ENCODE measurements around the gene ATL3. TPM values are rescaled to one million over a fixed set of nuclear protein-coding genes. Genes with fewer than 3 reads are reported as not detected.

The ATL3 gene
- total RNA-seq, 1 donor from 2014 or later = 31.8 TPM

GRCh38 chr11:63666874-63667273 lies 4.3 kb downstream of the ATL3 start:
- DNase-seq = no peak
- ATAC-seq (ENCODE audit: low read depth) = no peak
- Mint-ChIP-seq H3K27me3 (no peaks in the 10 kb centered on the region), H3K9me3 (no peaks in the 10 kb centered on the region), H3K36me3 (ENCODE audit: low read depth) (peaks cover 10% of the 10 kb centered on the region), H3K4me1 (peaks cover 32% of the 10 kb centered on the region), H3K4me3 (no peak overlapping the region), H3K27ac (no peak overlapping the region)
- CTCF ChIA-PET = no interaction called here
- TF ChIP-seq CTCF (IDR thresholded peaks at IDR 0.05) = no peak
- POLR2A ChIA-PET = interaction anchor here (0.6 kb wide), 1 partner anchor 33 kb away, joined by 3 read pairs; no protein-coding TSS in a partner anchor
- intact Hi-C loops (cut with micrococcal nuclease) = no loop called here

GRCh38 chr11:63663809-63664208 lies 7.4 kb downstream of the ATL3 start:
- no peak overlapping the region for H3K4me3 Mint-ChIP-seq
- H3K27ac Mint-ChIP-seq = no peak overlapping the region
- H3K27me3 Mint-ChIP-seq = no peaks in the 10 kb centered on the region
- intact Hi-C loops (cut with micrococcal nuclease) = no loop called here
- peaks cover 11% of the 10 kb centered on the region for H3K36me3 Mint-ChIP-seq (ENCODE audit: low read depth)
- H3K4me1 Mint-ChIP-seq = peaks cover 31% of the 10 kb centered on the region
- H3K9me3 Mint-ChIP-seq = no peaks in the 10 kb centered on the region
- DNase-seq (no peak), ATAC-seq (ENCODE audit: low read depth) (no peak)
- ChIA-PET POLR2A (no interaction called here), CTCF (no interaction called here)
- TF ChIP-seq CTCF (IDR thresholded peaks at IDR 0.05) = no peak

- Mint-ChIP-seq H3K4me3 (no peak overlapping the region), H3K27ac (no peak overlapping the region), H3K36me3 (ENCODE audit: low read depth) (peaks cover 20% of the 10 kb centered on the region), H3K9me3 (no peaks in the 10 kb centered on the region), H3K27me3 (no peaks in the 10 kb centered on the region), H3K4me1 (peaks cover 23% of the 10 kb centered on the region)
- DNase-seq = no peak
- ChIA-PET CTCF (interaction anchor here (1.0 kb wide), 1 partner anchor 22 kb away, joined by 3 read pairs; no protein-coding TSS in a partner anchor), POLR2A (no interaction called here)
- intact Hi-C loops (cut with micrococcal nuclease) = no loop called here
- no peak for ATAC-seq (ENCODE audit: low read depth)
- TF ChIP-seq CTCF (IDR thresholded peaks at IDR 0.05) = no peak
Observed at GRCh38 chr11:63660972-63661371, 10.2 kb downstream of the ATL3 start.

- Mint-ChIP-seq H3K4me1 (no peaks in the 10 kb centered on the region), H3K36me3 (ENCODE audit: low read depth) (peaks cover 51% of the 10 kb centered on the region), H3K9me3 (no peaks in the 10 kb centered on the region), H3K27me3 (no peaks in the 10 kb centered on the region), H3K27ac (no peak overlapping the region), H3K4me3 (no peak overlapping the region)
- TF ChIP-seq CTCF (IDR thresholded peaks at IDR 0.05) = no peak
- ChIA-PET CTCF (no interaction called here), POLR2A (no interaction called here)
- ATAC-seq (ENCODE audit: low read depth) (no peak), DNase-seq (no peak)
- intact Hi-C loops (cut with micrococcal nuclease) = no loop called here
Observed at GRCh38 chr11:63652671-63653070, 18.5 kb downstream of the ATL3 start.

GRCh38 chr11:63643205-63643604 lies 28.0 kb downstream of the ATL3 start:
- DNase-seq = no peak
- no peaks in the 10 kb centered on the region for H3K9me3 Mint-ChIP-seq
- ChIA-PET POLR2A (no interaction called here), CTCF (no interaction called here)
- TF ChIP-seq CTCF (IDR thresholded peaks at IDR 0.05) = no peak
- no peaks in the 10 kb centered on the region for H3K27me3 Mint-ChIP-seq
- ATAC-seq (ENCODE audit: low read depth) = no peak
- H3K4me1 Mint-ChIP-seq = no peaks in the 10 kb centered on the region
- intact Hi-C loops (cut with micrococcal nuclease) = no loop called here
- H3K36me3 Mint-ChIP-seq (ENCODE audit: low read depth) = peaks cover 71% of the 10 kb centered on the region
- H3K27ac Mint-ChIP-seq = no peak overlapping the region
- no peak overlapping the region for H3K4me3 Mint-ChIP-seq

Data from activated B cell treated with CpG ODN at 0.5 μM for 24 hours (primary cell).